Stimulated activated naive B cell treated with anti-CD40 and anti-IgM and Interleukin-4, amounts not matched to agents 10 μg/mL and 1 μg/mL and 100 μg/mL, for 72 hours (primary cell): ENCODE data around the gene ALDH3A2.

Experiments
- ATAC-seq, 2 donors: fragments of 150-1000 bp; cut with Tn5 transposase; replicated peaks; 2 replicates each; pipeline ENCODE4 v1.10.0; 2021; ENCODE audit warnings: moderate library complexity in 1 of 2
- DNase-seq: peaks from one replicate; pipeline ENCODE4 v3.0.0; 2021
- H3K27ac Mint-ChIP-seq: one replicate; pipeline ENCODE4 v1.8.0; 2022; ENCODE audit warnings: mild to moderate bottlenecking, mixed read lengths
- H3K27me3 Mint-ChIP-seq, 2 donors: one replicate each; pipeline ENCODE4 v1.8.0; 2022; ENCODE audit warnings: mixed read lengths in 2 of 2
- H3K36me3 Mint-ChIP-seq, 2 donors: one replicate each; pipeline ENCODE4 v1.8.0; 2022; ENCODE audit warnings: mixed read lengths in 2 of 2, mild to moderate bottlenecking in 1 of 2
- H3K4me1 Mint-ChIP-seq, 2 donors: one replicate each; pipeline ENCODE4 v1.8.0; 2022; ENCODE audit warnings: mixed read lengths in 2 of 2, mild to moderate bottlenecking in 1 of 2
- H3K4me3 Mint-ChIP-seq, 2 donors: one replicate each; pipeline ENCODE4 v1.8.0; 2022; ENCODE audit warnings: mild to moderate bottlenecking in 2 of 2, mixed read lengths in 2 of 2, moderate library complexity in 1 of 2
- H3K9me3 Mint-ChIP-seq, 2 donors: one replicate each; pipeline ENCODE4 v1.8.0; 2022; ENCODE audit warnings: mixed read lengths in 2 of 2, mild to moderate bottlenecking in 1 of 2

The ALDH3A2 gene

GRCh38 chr17:19707728-19708221, 59.2 kb downstream of the ALDH3A2 start:
- Mint-ChIP-seq H3K36me3 (no peaks in the 10 kb centered on the region), H3K27ac (no peak overlapping the region), H3K27me3 (no peaks in the 10 kb centered on the region), H3K4me1 (peaks cover 0 to 1% of the 10 kb centered on the region in 2 donors), H3K9me3 (no peaks in the 10 kb centered on the region), H3K4me3 (no peak overlapping the region)
- DNase-seq (no peak), ATAC-seq (no peak)

GRCh38 chr17:19708431-19709175, 60.1 kb downstream of the ALDH3A2 start:
- no peak overlapping the region for H3K27ac Mint-ChIP-seq
- DNase-seq (no peak), ATAC-seq (no peak)
- H3K4me3 Mint-ChIP-seq = no peak overlapping the region
- H3K27me3 Mint-ChIP-seq = no peaks in the 10 kb centered on the region
- no peaks in the 10 kb centered on the region for H3K36me3 Mint-ChIP-seq
- no peaks in the 10 kb centered on the region for H3K9me3 Mint-ChIP-seq
- H3K4me1 Mint-ChIP-seq = no peaks in the 10 kb centered on the region

GRCh38 chr17:19709841-19710240, 61.3 kb downstream of the ALDH3A2 start:
- Mint-ChIP-seq H3K4me3 (no peak overlapping the region), H3K27me3 (no peaks in the 10 kb centered on the region), H3K36me3 (no peaks in the 10 kb centered on the region), H3K9me3 (no peaks in the 10 kb centered on the region), H3K27ac (no peak overlapping the region), H3K4me1 (no peaks in the 10 kb centered on the region)
- ATAC-seq (no peak), DNase-seq (no peak)

- Mint-ChIP-seq H3K27me3 (no peaks in the 10 kb centered on the region), H3K36me3 (no peaks in the 10 kb centered on the region), H3K27ac (no peak overlapping the region), H3K4me1 (no peaks in the 10 kb centered on the region), H3K4me3 (no peak overlapping the region), H3K9me3 (no peaks in the 10 kb centered on the region)
- no peak for DNase-seq
- no peak for ATAC-seq
Measured at GRCh38 chr17:19712436-19713004, 64.0 kb downstream of the ALDH3A2 start.

GRCh38 chr17:19713462-19713861, 64.9 kb downstream of the ALDH3A2 start:
- no peak for ATAC-seq
- Mint-ChIP-seq H3K27me3 (no peaks in the 10 kb centered on the region), H3K9me3 (no peaks in the 10 kb centered on the region), H3K36me3 (no peaks in the 10 kb centered on the region), H3K4me3 (no peak overlapping the region), H3K27ac (no peak overlapping the region), H3K4me1 (no peaks in the 10 kb centered on the region)
- no peak for DNase-seq

- H3K27me3 Mint-ChIP-seq = no peaks in the 10 kb centered on the region
- H3K9me3 Mint-ChIP-seq = no peaks in the 10 kb centered on the region
- no peaks in the 10 kb centered on the region for H3K36me3 Mint-ChIP-seq
- DNase-seq (no peak), ATAC-seq (no peak)
- no peaks in the 10 kb centered on the region for H3K4me1 Mint-ChIP-seq
- no peak overlapping the region for H3K27ac Mint-ChIP-seq
- H3K4me3 Mint-ChIP-seq = no peak overlapping the region
Measured at GRCh38 chr17:19713901-19714361, 65.4 kb downstream of the ALDH3A2 start.

GRCh38 chr17:19714542-19715411, 66.2 kb downstream of the ALDH3A2 start:
- Mint-ChIP-seq H3K36me3 (no peaks in the 10 kb centered on the region), H3K27ac (no peak overlapping the region), H3K9me3 (no peaks in the 10 kb centered on the region), H3K27me3 (peaks cover 1 to 3% of the 10 kb centered on the region in 2 donors), H3K4me1 (no peaks in the 10 kb centered on the region), H3K4me3 (no peak overlapping the region)
- DNase-seq = no peak
- ATAC-seq = no peak

- H3K27me3 Mint-ChIP-seq = peaks cover 4 to 9% of the 10 kb centered on the region in 2 donors
- no peak for ATAC-seq
- no peaks in the 10 kb centered on the region for H3K9me3 Mint-ChIP-seq
- no peaks in the 10 kb centered on the region for H3K36me3 Mint-ChIP-seq
- peaks cover 7 to 12% of the 10 kb centered on the region in 2 donors for H3K4me1 Mint-ChIP-seq
- no peak for DNase-seq
- peak within 1 kb of the TSS; percentile 49 for H3K27ac Mint-ChIP-seq
- H3K4me3 Mint-ChIP-seq = no peak within 1 kb of the TSS
Measured at GRCh38 chr17:19716108-19717030, 67.8 kb downstream of the ALDH3A2 start, which contains the start of gene SLC47A2. SLC47A2 (minus strand) TSS chr17:19716584; CDS start chr17:19716555, 29 bp downstream.

- Mint-ChIP-seq H3K9me3 (no peaks in the 10 kb centered on the region), H3K4me3 (no peak overlapping the region), H3K4me1 (peaks cover 9 to 13% of the 10 kb centered on the region in 2 donors), H3K27ac (no peak overlapping the region), H3K36me3 (no peaks in the 10 kb centered on the region), H3K27me3 (peaks cover 4 to 9% of the 10 kb centered on the region in 2 donors)
- ATAC-seq = no peak
- DNase-seq = no peak
Measured at GRCh38 chr17:19717031-19717360, 68.4 kb downstream of the ALDH3A2 start.

GRCh38 chr17:19717411-19717908, 68.9 kb downstream of the ALDH3A2 start:
- H3K27me3 Mint-ChIP-seq = peaks cover 8 to 14% of the 10 kb centered on the region in 2 donors
- H3K9me3 Mint-ChIP-seq = no peaks in the 10 kb centered on the region
- no peaks in the 10 kb centered on the region for H3K36me3 Mint-ChIP-seq
- no peak overlapping the region for H3K27ac Mint-ChIP-seq
- ATAC-seq (no peak), DNase-seq (no peak)
- no peak overlapping the region for H3K4me3 Mint-ChIP-seq
- peaks cover 9 to 13% of the 10 kb centered on the region in 2 donors for H3K4me1 Mint-ChIP-seq

GRCh38 chr17:19718041-19718612, 69.6 kb downstream of the ALDH3A2 start:
- Mint-ChIP-seq H3K9me3 (no peaks in the 10 kb centered on the region), H3K36me3 (no peaks in the 10 kb centered on the region), H3K27me3 (peaks cover 8 to 16% of the 10 kb centered on the region in 2 donors), H3K4me1 (peaks cover 9 to 13% of the 10 kb centered on the region in 2 donors), H3K27ac (no peak overlapping the region), H3K4me3 (no peak overlapping the region)
- DNase-seq (no peak), ATAC-seq (no peak)

- no peak for ATAC-seq
- H3K27me3 Mint-ChIP-seq = peaks cover 8 to 16% of the 10 kb centered on the region in 2 donors
- no peak overlapping the region for H3K4me3 Mint-ChIP-seq
- H3K36me3 Mint-ChIP-seq = no peaks in the 10 kb centered on the region
- peaks cover 9 to 13% of the 10 kb centered on the region in 2 donors for H3K4me1 Mint-ChIP-seq
- DNase-seq = no peak
- no peaks in the 10 kb centered on the region for H3K9me3 Mint-ChIP-seq
- no peak overlapping the region for H3K27ac Mint-ChIP-seq
Measured at GRCh38 chr17:19718613-19719354, 70.2 kb downstream of the ALDH3A2 start.
